H1 (cell line): ENCODE data around the gene ZNF500. TPM values are rescaled to one million over a fixed set of nuclear protein-coding genes. Genes with fewer than 3 reads are reported as not detected.

Experiments
- CTCF ChIA-PET: fragments of 300-600 bp; sonication (Branson Sonifier 250); formaldehyde crosslinking; loops from one replicate; lab custom pipeline; 2021; ENCODE audit not compliant: partially characterized antibody; lab: Charles Lee
- POLR2A ChIA-PET: fragments of 300-600 bp; sonication (Branson Sonifier 250); formaldehyde crosslinking; loops from one replicate; lab custom pipeline; 2021; ENCODE audit warnings: inconsistent platforms; ENCODE audit not compliant: partially characterized antibody; lab: Charles Lee
- DNase-seq, 2 experiments: peaks; one replicate each; pipeline versions ENCODE4 v3.0.0 to v3.0.0-alpha.2; 2010 to 2022; ENCODE audit warnings: low spot score in 2 of 2, low read depth in 1 of 2, mixed read lengths in 1 of 2
- FAIRE-seq: peaks from 2 replicates; lab custom pipeline; 2011; peaks lifted over from hg19 to GRCh38; lab: Jason Lieb, UNC
- H2AFZ ChIP-seq: 2 replicates; pipeline ENCODE4 v1.8.1; 2012; ENCODE audit warnings: low read length, inconsistent platforms
- H2AK5ac ChIP-seq: 2 replicates; pipeline ENCODE4 v1.6.1; 2013; ENCODE audit warnings: low read depth, low read length
- H2BK120ac ChIP-seq: replicated peaks from 2 replicates; pipeline ENCODE3; 2013; ENCODE audit warnings: low read depth, low read length, inconsistent platforms
- H2BK12ac ChIP-seq: 2 replicates; pipeline ENCODE4 v1.6.1; 2013; ENCODE audit warnings: low read depth, low read length
- H2BK15ac ChIP-seq: 2 replicates; pipeline ENCODE4 v1.6.1; 2013; ENCODE audit warnings: low read length
- H2BK20ac ChIP-seq: 2 replicates; pipeline ENCODE4 v1.6.1; 2013; ENCODE audit warnings: low read length
- H2BK5ac ChIP-seq: 2 replicates; pipeline ENCODE4 v1.6.1; 2013; ENCODE audit warnings: low read depth, low read length
- H3K14ac ChIP-seq: 2 replicates; pipeline ENCODE4 v1.6.1; 2013; ENCODE audit warnings: inconsistent platforms; ENCODE audit not compliant: insufficient read length
- H3K18ac ChIP-seq: 2 replicates; pipeline ENCODE4 v1.6.1; 2013; ENCODE audit warnings: low read length; ENCODE audit errors: extremely low read depth
- H3K23ac ChIP-seq: 2 replicates; pipeline ENCODE4 v1.6.1; 2013; ENCODE audit warnings: inconsistent platforms; ENCODE audit not compliant: insufficient read length
- H3K23me2 ChIP-seq: 2 replicates; pipeline ENCODE4 v1.6.1; 2013; ENCODE audit warnings: low read depth, low read length
- H3K27ac ChIP-seq: 2 replicates; pipeline ENCODE4 v1.6.1; 2011; ENCODE audit warnings: low read depth, low read length, inconsistent platforms
- H3K27me3 ChIP-seq, 4 experiments: replicated peaks in 1 of 4; 1 replicate in 1 of 4; 2 replicates in 3 of 4; pipeline versions ENCODE4 v1.6.1 to v1.8.1; 2011 to 2013; ENCODE audit warnings: low read length in 3 of 4, mild to moderate bottlenecking in 3 of 4, inconsistent platforms in 2 of 4, mixed read lengths in 2 of 4, moderate library complexity in 1 of 4; ENCODE audit not compliant: control insufficient read depth in 3 of 4, insufficient read depth in 3 of 4; ENCODE audit errors: extremely low read depth in 1 of 4
- H3K36me3 ChIP-seq, 4 experiments: 2 replicates each; pipeline versions ENCODE4 v1.6.1 to v1.8.1; 2011 to 2013; ENCODE audit warnings: mild to moderate bottlenecking in 4 of 4, low read length in 3 of 4, moderate library complexity in 2 of 4, control low read depth in 1 of 4, inconsistent platforms in 1 of 4; ENCODE audit not compliant: insufficient read depth in 4 of 4, control insufficient read depth in 2 of 4
- H3K4ac ChIP-seq: replicated peaks from 2 replicates; pipeline ENCODE3; 2013; ENCODE audit warnings: low read length, low read depth, mixed read lengths, inconsistent platforms; ENCODE audit not compliant: insufficient read length
- H3K4me1 ChIP-seq, 4 experiments: replicated peaks in 1 of 4; 1 replicate in 1 of 4; 2 replicates in 3 of 4; pipeline versions ENCODE4 v1.6.1 to v1.8.1; 2011 to 2013; ENCODE audit warnings: low read length in 3 of 4, inconsistent platforms in 2 of 4, mixed read lengths in 1 of 4; ENCODE audit not compliant: insufficient read depth in 4 of 4, control insufficient read depth in 3 of 4
- H3K4me2 ChIP-seq, 2 experiments: 2 replicates each; pipeline versions ENCODE4 v1.6.1 to v1.8.1; 2011 to 2013; ENCODE audit warnings: low read depth in 2 of 2, low read length in 2 of 2, control low read depth in 1 of 2, inconsistent platforms in 1 of 2, mild to moderate bottlenecking in 1 of 2; ENCODE audit not compliant: insufficient read depth in 1 of 2
- H3K4me3 ChIP-seq, 4 experiments: fragments of 200-600, 300-600 bp in 1 of 4; sonication (generic), shearing (Covaris generic), sonication (Bioruptor Twin) in 1 of 4; 2 replicates each; pipeline versions ENCODE4 v1.5.1 to v1.8.1; 2011 to 2016; ENCODE audit warnings: low read length in 4 of 4, low read depth in 3 of 4, control low read depth in 2 of 4, inconsistent platforms in 2 of 4, mild to moderate bottlenecking in 2 of 4, mixed read lengths in 1 of 4, moderate library complexity in 1 of 4; ENCODE audit not compliant: insufficient read depth in 2 of 4; ENCODE audit errors: extremely low read depth in 1 of 4
- H3K56ac ChIP-seq: replicated peaks from 2 replicates; pipeline ENCODE3; 2013; ENCODE audit warnings: low read depth, mild to moderate bottlenecking, mixed read lengths, low read length, inconsistent platforms; ENCODE audit not compliant: insufficient read length
- H3K79me1 ChIP-seq: 2 replicates; pipeline ENCODE4 v1.6.1; 2013; ENCODE audit warnings: low read depth, low read length, control low read depth
- H3K79me2 ChIP-seq, 2 experiments: 2 replicates each; pipeline versions ENCODE4 v1.6.1 to v1.8.1; 2012 to 2013; ENCODE audit warnings: low read length in 2 of 2, mild to moderate bottlenecking in 2 of 2, inconsistent platforms in 1 of 2; ENCODE audit not compliant: insufficient read depth in 2 of 2, control insufficient read depth in 1 of 2
- H3K9ac ChIP-seq, 4 experiments: replicated peaks in 1 of 4; 1 replicate in 1 of 4; 2 replicates in 3 of 4; pipeline versions ENCODE4 v1.6.1 to v1.8.1; 2011 to 2013; ENCODE audit warnings: low read depth in 3 of 4, low read length in 3 of 4, control low read depth in 2 of 4, mild to moderate bottlenecking in 2 of 4, moderate library complexity in 2 of 4, inconsistent platforms in 1 of 4; ENCODE audit errors: extremely low read depth in 1 of 4
- H3K9me3 ChIP-seq, 2 experiments: 2 replicates each; pipeline versions ENCODE4 v1.6.1 to v1.8.1; 2012 to 2013; ENCODE audit warnings: mild to moderate bottlenecking in 2 of 2, moderate library complexity in 2 of 2, control low read depth in 1 of 2, inconsistent platforms in 1 of 2, low read depth in 1 of 2, low read length in 1 of 2, mixed read lengths in 1 of 2; ENCODE audit not compliant: insufficient read depth in 2 of 2
- H4K20me1 ChIP-seq, 2 experiments: replicated peaks in 1 of 2; 2 replicates each; pipeline versions ENCODE3 to v1.8.1; 2011 to 2013; ENCODE audit warnings: inconsistent platforms in 2 of 2, low read length in 2 of 2, mild to moderate bottlenecking in 1 of 2; ENCODE audit not compliant: insufficient read depth in 2 of 2, control insufficient read depth in 1 of 2
- H4K5ac ChIP-seq: 2 replicates; pipeline ENCODE4 v1.6.1; 2013; ENCODE audit warnings: low read length, low read depth, mixed read lengths, inconsistent platforms; ENCODE audit not compliant: insufficient read length
- H4K8ac ChIP-seq: 2 replicates; pipeline ENCODE4 v1.8.0; 2013; ENCODE audit warnings: mild to moderate bottlenecking, moderate library complexity, low read length, inconsistent platforms; ENCODE audit not compliant: insufficient read depth; ENCODE audit errors: extremely low read depth
- H4K91ac ChIP-seq: replicated peaks from 2 replicates; pipeline ENCODE3; 2013; ENCODE audit warnings: low read length, mixed read lengths, inconsistent platforms; ENCODE audit not compliant: insufficient read length
- ASH2L ChIP-seq: fragments of 200-600, 300-600 bp; sonication (generic); IDR thresholded peaks from one replicate; pipeline ENCODE4 v1.7.1; 2017; ENCODE audit warnings: low read length
- BCL11A ChIP-seq, 2 experiments: IDR thresholded peaks; one replicate each; pipeline ENCODE4 v1.6.1; 2011; ENCODE audit warnings: low read depth in 2 of 2, low read length in 2 of 2, mild to moderate bottlenecking in 2 of 2
- CBX8 ChIP-seq: fragments of 300-800, 300-1000 bp; sonication (generic); IDR thresholded peaks from 2 replicates; pipeline ENCODE4 v1.7.1; 2016; ENCODE audit warnings: low read depth, low read length, borderline replicate concordance
- CTBP2 ChIP-seq: IDR thresholded peaks from 2 replicates; pipeline ENCODE4 v1.7.0; 2011; ENCODE audit warnings: borderline replicate concordance, mild to moderate bottlenecking, moderate library complexity, mixed read lengths, low read length; ENCODE audit not compliant: insufficient read depth, insufficient read length
- GABPA ChIP-seq: IDR thresholded peaks from 2 replicates; pipeline ENCODE4 v1.6.1; 2011; ENCODE audit warnings: mild to moderate bottlenecking, low read length, moderate library complexity, borderline replicate concordance; ENCODE audit not compliant: insufficient read depth
- HDAC6 ChIP-seq: IDR thresholded peaks from one replicate; pipeline ENCODE4 v1.7.1; 2012; ENCODE audit warnings: low read depth, mild to moderate bottlenecking, inconsistent platforms, low read length, moderate library complexity
- RBBP5 ChIP-seq: IDR thresholded peaks from 2 replicates; pipeline ENCODE4 v1.7.1; 2012; ENCODE audit warnings: low read depth, mild to moderate bottlenecking, inconsistent platforms, low read length, moderate library complexity, borderline replicate concordance
- SP1 ChIP-seq: IDR thresholded peaks from 2 replicates; pipeline ENCODE4 v1.6.1; 2011; ENCODE audit warnings: low read depth, low read length
- SP2 ChIP-seq: IDR thresholded peaks from 2 replicates; pipeline ENCODE4 v1.6.1; 2012; ENCODE audit warnings: mild to moderate bottlenecking, low read length, inconsistent platforms
- SP4 ChIP-seq: IDR thresholded peaks from 2 replicates; pipeline ENCODE4 v1.6.1; 2012; ENCODE audit warnings: low read length, inconsistent platforms
- SUZ12 ChIP-seq: fragments of 200-600 bp; sonication (generic); IDR thresholded peaks from 2 replicates; pipeline ENCODE4 v1.6.1; 2012; ENCODE audit warnings: mild to moderate bottlenecking, inconsistent platforms, low read length, moderate library complexity, mixed read lengths
- TAF7 ChIP-seq: optimal IDR thresholded peaks from 2 replicates; pipeline ENCODE3; 2011; ENCODE audit warnings: low read depth, mild to moderate bottlenecking, inconsistent platforms, low read length, moderate library complexity, borderline replicate concordance
- TBP ChIP-seq: IDR thresholded peaks from 2 replicates; pipeline ENCODE4 v1.6.1; 2011; ENCODE audit warnings: low read depth, low read length, improper control_type of control experiment
- ZNF274 ChIP-seq: IDR thresholded peaks from 2 replicates; pipeline ENCODE4 v1.7.0; 2012; ENCODE audit warnings: low read length, borderline replicate concordance; ENCODE audit errors: extremely low read depth
- WGBS, 2 experiments: shearing (Covaris generic) in 1 of 2; methylation state at CpG; one replicate each; pipeline versions ENCODE4 v1.1.6 to v1.1.7; 2013 to 2015; ENCODE audit warnings: low lambda C conversion rate in 2 of 2, mixed read lengths in 2 of 2, inconsistent platforms in 1 of 2, low coverage in 1 of 2, missing lambda C conversion rate in 1 of 2; ENCODE audit not compliant: insufficient replicate concordance in 2 of 2, insufficient coverage in 1 of 2, insufficient read length in 1 of 2; ENCODE audit errors: extremely low coverage in 1 of 2, missing lambda C conversion rate in 1 of 2; 5-methylcytosine and 5-hydroxymethylcytosine counted together
- polyA plus RNA-seq, 7 experiments: library from polyadenylated mRNA; depleted of rRNA in 3 of 7; stranded (reverse) in 5 of 7; unstranded in 2 of 7; fragments of >200 nt in 5 of 7; fragments of 200-250 nt in 2 of 7; gene quantifications; 1 replicate in 5 of 7; 2 replicates in 1 of 7; 4 replicates in 1 of 7; pipeline versions ENCODE4 v1.2.1 to v1.2.3, GENCODE V29; 2011 to 2013; ENCODE audit warnings: missing spikeins in 2 of 7, mixed read lengths in 2 of 7
- total RNA-seq: library from RNA; stranded (reverse); fragmentation: NEBNext Ultra II Directional; extraction: Animal tissue kit (Norgen Biotek cat#: 25700); gene quantifications from 2 replicates; pipeline ENCODE4 v1.2.1, GENCODE V29; 2021
- TF ChIP-seq, protein P1 (sequence below): IDR thresholded peaks from 2 replicates; pipeline ENCODE4 v1.6.1; 2012; ENCODE audit warnings: inconsistent platforms

The ZNF500 gene
- total and polyA plus RNA-seq, 2 of the 8 experiments (the other 6 are each of a cell fraction or from before 2014, with no cell fraction given) = 10.3 to 10.4 TPM

DNA sequence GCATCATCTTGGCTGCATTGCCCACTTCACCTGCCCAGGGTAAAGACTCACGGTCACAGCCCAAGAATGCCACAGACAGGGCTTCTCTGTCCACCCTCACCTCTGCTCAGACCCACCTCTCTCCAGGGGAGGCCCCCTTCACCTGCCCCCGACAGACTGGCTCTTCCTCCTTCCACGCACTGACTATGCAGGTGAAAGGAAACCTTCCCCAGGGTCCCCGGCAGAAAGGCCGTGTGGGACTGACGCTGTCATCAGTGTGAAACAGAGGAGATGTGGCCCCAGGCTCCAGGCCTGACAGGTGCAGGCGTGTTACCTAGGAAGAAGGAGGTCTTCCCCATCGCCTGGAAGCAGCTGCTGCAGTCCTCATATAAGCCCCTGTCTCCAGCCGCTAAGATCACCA is 44.8 kb upstream of the ZNF500 start:
- H3K56ac ChIP-seq = no peak overlapping the region
- WGBS, 2 experiments = 85% methylated on average over 9 of the region's 9 CpGs; no CpG with 5 or more reads in 1 of the 2 experiments
- no peaks in the 10 kb centered on the region for H3K79me1 ChIP-seq
- no peak overlapping the region for H4K91ac ChIP-seq
- no peak overlapping the region for H3K4me2 ChIP-seq
- peaks cover 0 to 6% of the 10 kb centered on the region in 2 experiments for H4K20me1 ChIP-seq
- H3K4me1 ChIP-seq = no peaks in the 10 kb centered on the region
- H3K36me3 ChIP-seq = peaks cover 10 to 52% (median 39%) of the 10 kb centered on the region in 4 experiments
- no peaks in the 10 kb centered on the region for H3K23me2 ChIP-seq
- no peak overlapping the region for H2AFZ ChIP-seq
- H3K4ac ChIP-seq = no peak overlapping the region
- H2BK20ac ChIP-seq = no peak overlapping the region
- TF ChIP-seq SP2 (no peak), SUZ12 (no peak), GABPA (no peak), SP4 (no peak), BCL11A (IDR thresholded peaks at IDR 0.05; ENCODE audit: low read depth in 2 of 2, low read length in 2 of 2) (no peak), CTBP2 (no peak), HDAC6 (no peak), CBX8 (no peak), ZNF274 (no peak), TBP (no peak), SP1 (no peak), RBBP5 (no peak), TAF7 (no peak), ASH2L (no peak)
- TF ChIP-seq, protein P1, sequence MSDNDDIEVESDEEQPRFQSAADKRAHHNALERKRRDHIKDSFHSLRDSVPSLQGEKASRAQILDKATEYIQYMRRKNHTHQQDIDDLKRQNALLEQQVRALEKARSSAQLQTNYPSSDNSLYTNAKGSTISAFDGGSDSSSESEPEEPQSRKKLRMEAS = no peak
- H3K18ac ChIP-seq = no peak overlapping the region
- no peaks in the 10 kb centered on the region for H3K27me3 ChIP-seq
- DNase-seq (no peak), FAIRE-seq (no peak)
- no peak overlapping the region for H3K14ac ChIP-seq
- POLR2A ChIA-PET = interaction anchor here (0.7 to 1.4 kb wide), 5 partner anchors 10 to 38 kb away, joined by 3 to 5 read pairs (median 3); partner anchors contain the start of gene ROGDI
- no peaks in the 10 kb centered on the region for H3K79me2 ChIP-seq
- CTCF ChIA-PET = interaction anchor here (0.6 kb wide), 3 partner anchors 82 to 1033 kb away, joined by 3 read pairs; no protein-coding TSS in a partner anchor
- no peak overlapping the region for H3K23ac ChIP-seq
- no peak overlapping the region for H2AK5ac ChIP-seq
- H2BK5ac ChIP-seq = no peak overlapping the region
- no peak overlapping the region for H4K8ac ChIP-seq
- H2BK15ac ChIP-seq = no peak overlapping the region
- no peak overlapping the region for H4K5ac ChIP-seq
- no peak overlapping the region for H3K4me3 ChIP-seq
- no peak overlapping the region for H2BK120ac ChIP-seq
- H3K9me3 ChIP-seq = no peaks in the 10 kb centered on the region
- H3K9ac ChIP-seq = no peak overlapping the region
- H2BK12ac ChIP-seq = no peak overlapping the region
- H3K27ac ChIP-seq = no peak overlapping the region
